C4-2B (cell line): ENCODE data around the gene IFNA8.
A peak's percentile ranks its signal among the peaks of the same experiment; 100 is the strongest.
"Not testable (repeated sequence)": the region's sequence is repeated elsewhere in the genome, so short reads cannot be mapped to it uniquely, and the experiment has no call there.

Experiments used
- H3K27ac ChIP-seq: fragments of 450-650 bp; 2 replicates; pipeline ENCODE4 v1.5.1; 2017
- ZFX ChIP-seq: fragments of 450-650 bp; IDR thresholded peaks from 2 replicates; pipeline ENCODE4 v1.6.1; 2017
- TF ChIP-seq, protein P1 (sequence below): fragments of 450-650 bp; conservative IDR thresholded peaks from 2 replicates; pipeline ENCODE4 v1.5.1; 2017; ENCODE audit warnings: mild to moderate bottlenecking

IFNA8 gene

DNA sequence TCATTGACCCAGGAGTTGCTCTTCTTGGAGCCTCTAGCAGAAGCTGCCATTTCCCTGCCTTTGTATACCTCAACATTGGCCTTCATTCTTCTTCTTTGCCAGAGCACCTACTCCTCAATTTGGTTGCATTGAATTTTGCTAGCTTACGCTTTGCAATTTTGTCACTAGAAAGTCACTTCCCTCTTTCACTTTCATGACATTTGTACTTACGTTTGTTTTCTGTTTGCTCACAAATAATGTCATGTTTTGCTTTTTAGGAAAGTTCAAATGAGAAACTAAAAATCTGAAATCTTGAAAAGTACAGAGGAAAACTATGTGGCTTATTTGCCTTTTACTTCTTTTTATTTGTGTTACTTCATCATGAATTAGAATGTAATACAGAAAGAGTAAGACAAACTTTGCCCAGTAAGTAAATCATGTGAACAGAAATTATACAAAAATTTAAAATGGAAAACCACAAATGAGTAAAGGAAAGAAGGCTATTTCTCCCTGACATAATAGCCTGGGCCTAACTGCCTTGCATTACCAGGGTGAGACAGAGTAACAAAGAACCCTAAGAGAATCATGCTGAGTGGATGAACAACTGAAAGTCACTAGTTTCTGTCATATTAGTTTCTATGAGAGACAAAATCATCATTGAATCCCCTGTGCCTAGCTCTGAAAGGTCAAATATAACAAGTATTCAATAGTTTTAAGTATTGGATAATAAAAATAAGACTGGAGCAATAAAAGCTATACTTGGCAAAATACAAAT is 23.9 kb downstream of the IFNA8 start:
- H3K27ac ChIP-seq: no peak overlapping the region
- TF ChIP-seq, protein P1, sequence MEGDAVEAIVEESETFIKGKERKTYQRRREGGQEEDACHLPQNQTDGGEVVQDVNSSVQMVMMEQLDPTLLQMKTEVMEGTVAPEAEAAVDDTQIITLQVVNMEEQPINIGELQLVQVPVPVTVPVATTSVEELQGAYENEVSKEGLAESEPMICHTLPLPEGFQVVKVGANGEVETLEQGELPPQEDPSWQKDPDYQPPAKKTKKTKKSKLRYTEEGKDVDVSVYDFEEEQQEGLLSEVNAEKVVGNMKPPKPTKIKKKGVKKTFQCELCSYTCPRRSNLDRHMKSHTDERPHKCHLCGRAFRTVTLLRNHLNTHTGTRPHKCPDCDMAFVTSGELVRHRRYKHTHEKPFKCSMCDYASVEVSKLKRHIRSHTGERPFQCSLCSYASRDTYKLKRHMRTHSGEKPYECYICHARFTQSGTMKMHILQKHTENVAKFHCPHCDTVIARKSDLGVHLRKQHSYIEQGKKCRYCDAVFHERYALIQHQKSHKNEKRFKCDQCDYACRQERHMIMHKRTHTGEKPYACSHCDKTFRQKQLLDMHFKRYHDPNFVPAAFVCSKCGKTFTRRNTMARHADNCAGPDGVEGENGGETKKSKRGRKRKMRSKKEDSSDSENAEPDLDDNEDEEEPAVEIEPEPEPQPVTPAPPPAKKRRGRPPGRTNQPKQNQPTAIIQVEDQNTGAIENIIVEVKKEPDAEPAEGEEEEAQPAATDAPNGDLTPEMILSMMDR: no peak
- no peak for TF ChIP-seq ZFX

DNA sequence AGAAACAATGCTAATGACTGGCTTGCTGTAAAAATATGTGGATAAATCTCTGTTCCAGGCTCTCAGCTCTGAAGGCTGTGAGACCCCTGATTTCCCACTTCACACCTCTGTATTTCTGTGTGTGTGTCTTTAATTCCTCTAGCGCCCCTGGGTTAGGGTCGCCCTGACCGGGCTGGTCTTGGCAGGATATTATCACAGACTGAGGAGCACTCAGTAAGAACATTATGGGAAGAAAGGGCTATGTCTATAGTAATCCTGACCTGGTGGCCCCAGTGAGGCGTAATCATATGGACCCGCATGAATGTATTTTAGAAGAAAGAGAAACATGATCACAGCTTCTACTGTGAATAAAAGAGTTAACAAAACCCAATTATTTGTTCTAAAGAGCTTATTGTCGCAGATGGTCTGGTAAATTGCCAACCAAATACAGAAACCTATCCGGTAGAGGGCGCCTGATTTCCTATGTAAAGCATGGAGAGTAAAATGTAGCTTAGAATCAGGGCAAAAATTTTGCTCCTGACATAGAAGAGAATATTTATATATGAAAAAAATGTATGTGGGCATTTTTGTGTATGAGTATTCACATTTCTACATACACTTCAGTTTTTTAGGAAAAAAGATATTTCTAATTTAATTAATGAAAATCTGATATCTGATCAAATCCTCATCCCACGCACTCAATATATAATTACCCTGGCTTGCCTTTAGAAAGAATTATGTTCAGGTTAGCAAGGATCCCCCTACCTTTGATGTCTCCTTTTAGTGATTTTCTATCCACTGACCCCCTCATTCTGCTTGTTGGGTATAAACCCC is 25.5 kb downstream of the IFNA8 start:
- TF ChIP-seq ZFX: no peak
- TF ChIP-seq, protein P1: peak; percentile 85
- H3K27ac ChIP-seq: no peak overlapping the region

DNA sequence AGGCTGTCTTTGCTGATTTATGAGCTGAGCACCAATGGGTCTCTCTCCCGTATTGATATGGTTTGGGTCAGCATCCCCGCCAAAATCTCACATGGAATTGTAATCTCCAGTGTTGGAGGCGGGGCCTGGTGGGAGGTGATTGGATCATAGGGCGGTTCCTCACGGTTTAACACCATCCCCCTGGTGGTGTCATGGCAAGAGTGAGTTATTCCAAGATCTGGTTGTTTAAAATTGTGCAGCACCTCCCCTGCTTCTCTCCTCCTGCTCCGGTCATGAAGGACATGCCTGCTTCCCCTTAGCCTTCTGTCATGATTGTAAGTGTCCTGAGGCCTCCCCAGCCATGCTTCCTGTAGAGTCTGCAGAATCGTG is 26.1 kb downstream of the IFNA8 start:
- H3K27ac ChIP-seq: not testable (repeated sequence)

DNA sequence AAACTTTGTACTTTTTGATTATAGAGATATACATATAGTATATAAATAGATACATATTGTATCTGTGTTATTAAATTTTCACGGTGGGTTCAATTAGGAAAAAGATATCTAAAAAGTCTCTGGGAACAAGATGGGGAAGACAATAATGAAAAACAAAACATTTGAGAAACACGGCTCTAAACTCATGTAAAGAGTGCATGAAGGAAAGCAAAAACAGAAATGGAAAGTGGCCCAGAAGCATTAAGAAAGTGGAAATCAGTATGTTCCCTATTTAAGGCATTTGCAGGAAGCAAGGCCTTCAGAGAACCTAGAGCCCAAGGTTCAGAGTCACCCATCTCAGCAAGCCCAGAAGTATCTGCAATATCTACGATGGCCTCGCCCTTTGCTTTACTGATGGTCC is 31.2 kb downstream of the IFNA8 start, which contains the start of gene IFNA1:
IFNA1 (plus strand) TSS at position 301 of the 400 bp plus-strand sequence; CDS start at position 370, 69 bp downstream.
- no peak within 1 kb of the TSS for H3K27ac ChIP-seq
- TF ChIP-seq ZFX: no peak
- TF ChIP-seq, protein P1: no peak

DNA sequence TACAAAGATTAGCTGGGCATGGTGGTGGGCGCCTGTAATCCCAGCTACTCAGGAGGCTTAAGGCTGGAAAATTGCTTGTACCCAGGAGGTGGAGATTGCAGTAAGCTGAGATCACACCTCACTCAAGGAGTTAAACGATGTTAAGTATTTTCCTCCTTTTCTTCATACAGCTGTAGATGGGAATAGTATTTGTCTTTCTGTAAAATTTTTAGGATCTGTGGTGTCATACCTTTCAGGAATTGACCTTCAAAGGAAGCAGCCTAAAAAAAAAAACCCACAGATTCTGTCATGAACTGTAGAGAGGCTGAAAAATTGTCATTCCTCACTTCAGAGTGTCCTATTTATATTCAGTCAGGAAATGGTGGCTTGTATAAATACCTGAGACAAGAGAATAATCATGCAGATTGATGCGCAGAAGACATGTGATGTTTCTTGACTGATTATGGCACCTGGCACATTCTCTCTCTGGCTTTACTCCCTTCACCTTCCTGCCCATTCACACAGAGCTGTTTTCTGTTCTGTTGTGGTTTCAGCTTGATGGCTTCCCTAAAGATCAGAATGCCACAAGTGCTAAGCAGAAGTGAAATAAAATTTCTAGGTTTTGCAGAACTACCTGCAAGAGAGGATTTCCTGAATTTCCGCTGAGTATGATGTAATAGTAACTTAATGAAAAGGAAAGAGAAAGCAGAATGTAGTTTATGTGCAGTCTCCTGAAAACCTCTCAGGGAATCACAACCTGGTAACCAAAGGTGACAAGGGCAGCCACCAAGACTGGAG is 35.1 kb downstream of the IFNA8 start:
- TF ChIP-seq, protein P1: no peak
- no peak for TF ChIP-seq ZFX
- H3K27ac ChIP-seq: no peak overlapping the region

DNA sequence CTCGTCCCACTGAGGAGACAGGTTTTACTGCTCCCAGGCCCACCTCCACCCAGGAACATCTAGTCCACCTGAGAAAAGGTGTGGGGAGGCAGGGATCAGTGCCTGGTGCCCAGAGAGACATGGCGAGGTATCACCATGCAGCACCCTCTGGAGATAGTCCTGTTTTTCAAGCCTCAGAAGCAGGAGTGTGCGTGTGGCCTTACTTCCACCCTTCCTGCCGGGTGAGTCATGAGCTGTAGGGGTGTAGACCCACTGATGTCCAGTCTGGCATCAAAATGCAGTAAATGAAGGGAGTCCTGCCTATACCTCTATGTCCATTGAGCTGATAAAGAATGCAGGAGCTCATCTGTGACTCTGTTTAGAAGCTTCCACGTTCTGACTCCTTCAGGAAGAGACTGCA is 40.4 kb downstream of the IFNA8 start:
- H3K27ac ChIP-seq: not testable (repeated sequence)

DNA sequence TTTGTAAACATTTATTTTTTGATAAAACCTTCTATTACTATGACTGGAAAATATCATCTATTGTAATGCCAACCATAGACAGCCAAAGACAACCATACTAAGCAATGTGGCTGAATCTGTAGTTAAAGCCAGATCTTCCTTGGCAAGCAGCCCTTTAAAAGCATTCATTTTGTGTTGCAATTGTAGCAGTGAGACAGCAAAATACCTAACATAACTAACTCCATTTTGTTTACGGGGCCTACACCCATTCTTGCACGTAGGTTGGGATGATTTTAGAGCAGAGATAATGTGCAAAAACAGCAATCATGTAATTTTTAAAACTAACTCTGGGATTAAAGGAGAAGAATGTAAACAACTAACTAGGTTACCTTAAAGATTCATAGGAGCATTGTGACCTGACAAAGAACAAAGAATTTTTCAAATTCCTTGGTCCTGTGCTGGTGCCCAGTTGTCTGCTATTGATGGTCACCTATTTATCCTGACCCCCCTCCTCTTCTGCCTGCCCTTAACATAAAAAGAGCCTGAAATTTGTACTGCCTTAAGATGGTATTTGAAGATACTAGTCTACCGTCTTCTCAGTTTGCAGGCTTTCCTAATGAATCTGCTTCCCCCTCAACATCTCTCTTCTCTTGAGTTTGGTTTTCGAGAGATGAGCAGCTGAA is 41.9 kb downstream of the IFNA8 start:
- no peak overlapping the region for H3K27ac ChIP-seq
- TF ChIP-seq, protein P1: no peak
- TF ChIP-seq ZFX: no peak
